Transverse colon (tissue), 4 donors: Measurements from ENCODE around the gene LARGE1. TPM values are rescaled to one million over a fixed set of nuclear protein-coding genes. Genes with fewer than 3 reads are reported as not detected.
"Not testable (repeated sequence)": the region's sequence is repeated elsewhere in the genome, so short reads cannot be mapped to it uniquely, and the experiment has no call there.

Experiments
- DNase-seq: peaks from one replicate; pipeline ENCODE4 v3.0.0-alpha.2; 2019
- H3K27ac ChIP-seq, 4 donors: fragments of 200-600 bp; sonication (generic); 2 replicates each; pipeline ENCODE4 v1.5.1; 2016 to 2018; ENCODE audit warnings: inconsistent platforms in 4 of 4
- H3K27me3 ChIP-seq: fragments of 200-600 bp; sonication (generic); 2 replicates; pipeline ENCODE4 v1.5.1; 2017; ENCODE audit warnings: inconsistent platforms
- H3K36me3 ChIP-seq, 4 donors: fragments of 200-600 bp; sonication (generic); 2 replicates each; pipeline ENCODE4 v1.5.1; 2017 to 2019; ENCODE audit warnings: inconsistent platforms in 4 of 4
- H3K4me1 ChIP-seq, 4 donors: fragments of 200-600 bp; sonication (generic); 2 replicates each; pipeline ENCODE4 v1.5.1; 2017 to 2020; ENCODE audit warnings: inconsistent platforms in 4 of 4
- H3K4me3 ChIP-seq, 4 donors: fragments of 200-600 bp; sonication (generic); 1 replicate in 1 of 4; 2 replicates in 3 of 4; pipeline versions ENCODE4 v1.5.1 to v1.6.1; 2017 to 2019; ENCODE audit warnings: inconsistent platforms in 4 of 4
- H3K9me3 ChIP-seq, 2 donors: fragments of 200-600 bp; sonication (generic); 2 replicates each; pipeline ENCODE4 v1.5.1; 2017 to 2019; ENCODE audit warnings: inconsistent platforms in 2 of 2
- CTCF ChIP-seq, 5 experiments: fragments of 200-600 bp in 3 of 5; fragments of 450-650 bp in 2 of 5; sonication (generic) in 3 of 5; IDR thresholded peaks; 1 replicate in 2 of 5; 2 replicates in 3 of 5; pipeline ENCODE4 v1.5.1; 2016 to 2017; ENCODE audit warnings: antibody characterized with exemption in 5 of 5, inconsistent platforms in 3 of 5, mild to moderate bottlenecking in 2 of 5, moderate library complexity in 1 of 5
- EP300 ChIP-seq: sonication (generic); formaldehyde crosslinking; IDR thresholded peaks from one replicate; pipeline ENCODE4 v1.6.1; 2017; ENCODE audit warnings: antibody characterized with exemption, low read depth
- POLR2A ChIP-seq: fragments of 450-650 bp; IDR thresholded peaks from one replicate; pipeline ENCODE4 v1.6.1; 2016; ENCODE audit warnings: antibody characterized with exemption, mild to moderate bottlenecking, moderate library complexity
- POLR2AphosphoS5 ChIP-seq, 3 donors: sonication (generic); formaldehyde crosslinking; IDR thresholded peaks; one replicate each; pipeline ENCODE4 v1.6.1; 2016; ENCODE audit warnings: antibody characterized with exemption in 3 of 3
- WGBS, 2 donors: methylation state at CpG; one replicate each; pipeline ENCODE4 v1.1.5; 2018; ENCODE audit warnings: low coverage in 1 of 2; 5-methylcytosine and 5-hydroxymethylcytosine counted together
- in situ Hi-C, 4 donors: fragments of 200-750 bp; cut with MboI; loops; one replicate each; pipeline versions ENCODE4 v1.15.0 to v1.15.1; 2017; ENCODE audit warnings: low sequenced_read_pairs in 3 of 4, low pct_ligation_motif_present in 1 of 4, low pct_unique_long_range_greater_than_20kb in 1 of 4
- intact Hi-C: fragments of 100-400 bp; cut with DNase I; formaldehyde crosslinking; loops from one replicate; pipeline ENCODE4 v1.15.1; 2023; ENCODE audit warnings: low total_unique reads
- total RNA-seq, 4 donors: library from RNA; depleted of rRNA; stranded (reverse); fragments of >200 nt; gene quantifications; one replicate each; pipeline ENCODE4 v1.1.0, GENCODE V29; 2016

LARGE1 gene
- total RNA-seq, 4 donors from 2014 or later: 46.5 to 304 (median 80.5) TPM

DNA sequence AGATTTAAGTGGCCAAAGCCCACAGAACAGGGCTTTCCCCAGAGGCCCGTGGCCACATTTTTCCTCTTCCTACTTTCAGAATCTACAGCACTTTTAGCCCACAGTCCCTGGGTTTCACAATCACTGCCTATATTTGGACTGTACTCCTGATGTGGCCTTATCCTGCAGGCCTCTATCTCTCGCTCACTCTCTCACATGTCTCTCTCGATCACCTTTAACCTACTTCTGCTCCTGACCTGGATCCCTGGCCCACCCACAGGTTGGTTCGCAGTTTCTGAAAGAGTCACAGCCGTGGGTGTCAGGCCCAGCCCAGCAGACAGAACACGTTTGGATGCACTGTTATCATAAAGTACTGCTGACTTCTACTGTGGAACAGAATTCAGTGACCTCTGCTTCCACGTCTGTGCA lies 55.5 kb downstream of the LARGE1 start:
- H3K9me3 ChIP-seq: no peaks in the 10 kb centered on the region
- TF ChIP-seq EP300 (no peak), POLR2AphosphoS5 (IDR thresholded peaks at IDR 0.05) (no peak)
- in situ Hi-C loops: no loop called here
- intact Hi-C loops: no loop called here
- H3K27ac ChIP-seq: peak overlapping the region; percentile 20 to 81 (median 66)
- 60 to 71% methylated on average over 3 to 7 of the region's 7 CpGs for WGBS, 2 donors
- H3K4me3 ChIP-seq: no peak overlapping the region
- no peaks in the 10 kb centered on the region for H3K36me3 ChIP-seq
- DNase-seq: peak; percentile 21
- H3K27me3 ChIP-seq: no peaks in the 10 kb centered on the region
- H3K4me1 ChIP-seq: peaks cover 20 to 46% (median 27%) of the 10 kb centered on the region in 4 donors

DNA sequence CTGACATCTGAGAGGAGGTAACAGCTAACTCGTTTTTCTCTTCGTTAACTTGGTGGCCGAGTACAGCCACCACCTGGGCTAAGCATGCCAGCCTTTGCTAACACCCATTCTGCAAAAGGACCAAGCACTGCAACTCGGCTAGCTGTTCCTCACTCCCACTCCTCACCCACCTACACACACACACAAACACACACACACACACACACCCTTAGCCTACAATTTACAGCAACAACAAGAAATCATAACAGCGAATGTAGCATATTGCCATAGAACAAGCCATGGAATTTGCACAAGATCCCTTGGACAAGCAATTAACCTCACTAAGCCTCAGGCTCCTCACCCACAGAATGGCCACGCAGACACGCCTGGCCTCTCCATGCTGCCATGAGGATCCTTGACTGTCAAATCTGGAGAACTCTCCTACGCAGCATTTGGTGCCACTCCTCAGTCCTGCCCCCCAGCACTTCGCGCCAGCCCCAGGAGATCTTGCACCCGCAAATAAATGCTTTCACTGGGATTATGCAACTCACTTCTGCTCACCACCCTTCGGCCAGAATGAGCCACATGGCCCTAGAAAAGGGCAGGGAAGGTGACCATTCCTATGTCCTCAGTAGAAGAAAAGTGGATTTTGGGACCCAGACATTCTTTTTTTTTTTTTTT lies 58.9 kb downstream of the LARGE1 start:
- Histone ChIP-seq H3K27me3 (no peaks in the 10 kb centered on the region), H3K9me3 (no peaks in the 10 kb centered on the region), H3K36me3 (no peaks in the 10 kb centered on the region), H3K4me1 (peaks cover 6 to 22% (median 8%) of the 10 kb centered on the region in 4 donors), H3K27ac (no peak overlapping the region), H3K4me3 (no peak overlapping the region)
- TF ChIP-seq POLR2A (no peak), EP300 (no peak), POLR2AphosphoS5 (IDR thresholded peaks at IDR 0.05) (no peak), CTCF (IDR thresholded peaks at IDR 0.05) (no peak)
- intact Hi-C loops: no loop called here
- no peak for DNase-seq
- in situ Hi-C loops: no loop called here
- 87 to 89% methylated on average over 4 to 12 of the region's 12 CpGs for WGBS, 2 donors

GRCh38 chr22:33860386-33860785 lies 59.9 kb downstream of the LARGE1 start:
- in situ Hi-C loops: no loop called here
- Histone ChIP-seq H3K4me3 (no peak overlapping the region), H3K4me1 (peaks cover 0 to 14% (median 5%) of the 10 kb centered on the region in 4 donors), H3K36me3 (no peaks in the 10 kb centered on the region), H3K27me3 (no peaks in the 10 kb centered on the region), H3K27ac (no peak overlapping the region), H3K9me3 (no peaks in the 10 kb centered on the region)
- intact Hi-C loops: no loop called here
- DNase-seq: no peak
- TF ChIP-seq POLR2A (no peak), CTCF (IDR thresholded peaks at IDR 0.05) (no peak), POLR2AphosphoS5 (IDR thresholded peaks at IDR 0.05) (no peak), EP300 (no peak)
- WGBS, 2 donors: 89 to 93% methylated on average over 3 to 8 of the region's 8 CpGs

DNA sequence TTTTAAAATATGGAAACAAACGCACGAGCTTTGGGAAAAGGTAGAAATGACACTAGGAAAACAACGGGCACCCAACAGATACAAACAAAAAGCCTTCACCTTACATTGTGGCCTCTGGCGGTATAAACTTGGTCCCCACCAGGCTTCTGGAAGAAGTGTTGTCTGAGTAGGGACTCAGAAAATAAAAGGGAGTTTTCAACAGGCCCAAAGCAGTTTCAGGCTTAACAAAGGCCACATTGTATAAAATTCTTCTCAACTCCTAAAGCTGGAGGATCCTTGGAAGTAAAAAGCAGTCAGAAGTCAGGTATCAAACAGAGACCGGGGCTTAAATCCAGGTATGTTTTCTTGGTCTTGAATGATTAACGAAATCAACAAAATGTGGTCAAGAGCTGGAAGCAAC lies 61.0 kb downstream of the LARGE1 start:
- in situ Hi-C loops: no loop called here
- H3K36me3 ChIP-seq: no peaks in the 10 kb centered on the region
- H3K4me1 ChIP-seq: peaks cover 0 to 9% (median 7%) of the 10 kb centered on the region in 4 donors
- TF ChIP-seq EP300: no peak
- TF ChIP-seq POLR2AphosphoS5 (IDR thresholded peaks at IDR 0.05): no peak
- TF ChIP-seq CTCF (IDR thresholded peaks at IDR 0.05): no peak
- no peak overlapping the region for H3K27ac ChIP-seq
- no peaks in the 10 kb centered on the region for H3K27me3 ChIP-seq
- DNase-seq: no peak
- H3K4me3 ChIP-seq: no peak overlapping the region
- WGBS, 2 donors: 89 to 93% methylated on average over 5 to 6 of the region's 6 CpGs
- H3K9me3 ChIP-seq: no peaks in the 10 kb centered on the region
- intact Hi-C loops: no loop called here

DNA sequence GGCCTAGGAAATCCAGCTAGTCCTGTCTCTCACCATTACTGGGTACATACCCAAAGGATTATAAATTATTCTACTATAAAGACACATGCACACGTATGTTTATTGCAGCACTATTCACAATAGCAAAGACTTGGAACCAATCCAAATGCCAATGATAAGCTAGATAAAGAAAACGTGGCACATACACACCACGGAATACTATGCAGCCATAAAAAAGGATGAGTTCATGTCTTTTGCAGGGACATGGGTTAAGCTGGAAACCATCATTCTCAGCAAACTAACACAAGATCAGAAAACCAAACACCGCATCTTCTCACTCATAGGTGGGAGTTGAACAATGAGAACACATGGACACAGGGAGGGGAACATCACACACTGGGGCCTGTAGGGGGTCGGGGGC lies 61.6 kb downstream of the LARGE1 start:
- 57 to 70% methylated on average over 3 to 5 of the region's 5 CpGs for WGBS, 2 donors
- H3K27me3 ChIP-seq, intact Hi-C loops, H3K27ac ChIP-seq, H3K36me3 ChIP-seq, H3K4me3 ChIP-seq, DNase-seq, H3K9me3 ChIP-seq, in situ Hi-C loops: not testable (repeated sequence)
- peaks cover 0 to 10% (median 9%) of the 10 kb centered on the region in 4 donors for H3K4me1 ChIP-seq

DNA sequence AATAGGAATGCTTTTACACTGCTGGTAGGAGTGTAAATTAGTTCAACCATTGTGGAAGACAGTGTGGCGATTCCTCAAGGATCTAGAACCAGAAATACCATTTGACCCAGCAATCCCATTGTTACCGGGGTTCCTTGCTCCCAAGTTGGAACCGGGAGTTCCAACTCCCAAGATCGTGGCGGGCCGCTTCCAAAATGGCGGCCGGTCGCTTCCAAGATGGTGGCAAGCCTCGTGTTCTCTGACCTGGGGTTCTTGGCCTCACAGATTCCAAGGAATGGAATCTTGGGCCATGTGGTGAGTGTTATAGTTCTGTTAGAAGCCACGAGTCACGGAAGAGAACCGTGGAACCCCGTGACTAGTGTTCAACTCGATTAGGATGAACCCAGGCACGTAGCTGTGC lies 62.5 kb downstream of the LARGE1 start:
- H3K4me3 ChIP-seq, H3K36me3 ChIP-seq, DNase-seq, in situ Hi-C loops, H3K27me3 ChIP-seq, H3K27ac ChIP-seq, H3K9me3 ChIP-seq, intact Hi-C loops: not testable (repeated sequence)
- 94% methylated on average over 16 of the region's 16 CpGs; no CpG with 5 or more reads in 1 of the 2 donors for WGBS, 2 donors
- peaks cover 6 to 19% (median 17%) of the 10 kb centered on the region in 4 donors for H3K4me1 ChIP-seq
